Measurements from ENCODE around the gene USP17L17.
"Not testable (repeated sequence)": the region's sequence is repeated elsewhere in the genome, so short reads cannot be mapped to it uniquely, and the experiment has no call there.

The USP17L17 gene, protein sequence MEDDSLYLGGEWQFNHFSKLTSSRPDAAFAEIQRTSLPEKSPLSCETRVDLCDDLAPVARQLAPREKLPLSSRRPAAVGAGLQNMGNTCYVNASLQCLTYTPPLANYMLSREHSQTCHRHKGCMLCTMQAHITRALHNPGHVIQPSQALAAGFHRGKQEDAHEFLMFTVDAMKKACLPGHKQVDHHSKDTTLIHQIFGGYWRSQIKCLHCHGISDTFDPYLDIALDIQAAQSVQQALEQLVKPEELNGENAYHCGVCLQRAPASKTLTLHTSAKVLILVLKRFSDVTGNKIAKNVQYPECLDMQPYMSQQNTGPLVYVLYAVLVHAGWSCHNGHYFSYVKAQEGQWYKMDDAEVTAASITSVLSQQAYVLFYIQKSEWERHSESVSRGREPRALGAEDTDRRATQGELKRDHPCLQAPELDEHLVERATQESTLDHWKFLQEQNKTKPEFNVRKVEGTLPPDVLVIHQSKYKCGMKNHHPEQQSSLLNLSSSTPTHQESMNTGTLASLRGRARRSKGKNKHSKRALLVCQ

DNA sequence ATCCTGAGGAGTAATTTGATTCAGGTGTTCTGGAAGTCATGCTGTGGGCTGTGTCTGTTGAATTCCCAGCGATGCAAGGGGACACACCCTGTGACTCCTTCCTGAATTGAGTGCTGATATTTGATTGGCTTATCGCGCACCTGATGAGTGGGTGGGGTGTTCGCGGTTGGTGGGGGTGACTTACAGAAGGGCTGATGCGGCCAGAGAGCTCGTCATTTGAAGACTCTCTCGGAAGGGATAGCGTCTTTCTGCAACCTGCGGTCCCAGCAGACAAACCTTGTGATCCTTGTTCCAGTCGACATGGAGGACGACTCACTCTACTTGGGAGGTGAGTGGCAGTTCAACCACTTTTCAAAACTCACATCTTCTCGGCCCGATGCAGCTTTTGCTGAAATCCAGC is at the start of gene USP17L17:
USP17L17 (plus strand) TSS at position 301 of the 400 bp plus-strand sequence; CDS start at position 301, 0 bp downstream.
- DNase-seq (ENCODE audit: low read depth in 2 of 2) = not testable (repeated sequence)

DNA sequence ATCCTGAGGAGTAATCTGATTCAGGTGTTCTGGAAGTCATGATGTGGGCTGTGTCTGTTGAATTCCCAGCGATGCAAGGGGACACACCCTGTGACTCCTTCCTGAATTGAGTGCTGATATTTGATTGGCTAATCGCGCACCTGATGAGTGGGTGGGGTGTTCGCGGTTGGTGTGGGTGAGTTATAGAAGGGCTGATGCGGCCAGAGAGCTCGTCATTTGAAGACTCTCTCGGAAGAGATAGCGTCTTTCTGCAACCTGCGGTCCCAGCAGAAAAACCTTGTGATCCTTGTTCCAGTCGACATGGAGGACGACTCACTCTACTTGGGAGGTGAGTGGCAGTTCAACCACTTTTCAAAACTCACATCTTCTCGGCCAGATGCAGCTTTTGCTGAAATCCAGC is 33.3 kb upstream of the USP17L17 start, which contains the start of gene USP17L10:
USP17L10 (plus strand) TSS at position 301 of the 400 bp plus-strand sequence; CDS start at position 301, 0 bp downstream.
- DNase-seq (ENCODE audit: low read depth in 2 of 2) = not testable (repeated sequence)

DNA sequence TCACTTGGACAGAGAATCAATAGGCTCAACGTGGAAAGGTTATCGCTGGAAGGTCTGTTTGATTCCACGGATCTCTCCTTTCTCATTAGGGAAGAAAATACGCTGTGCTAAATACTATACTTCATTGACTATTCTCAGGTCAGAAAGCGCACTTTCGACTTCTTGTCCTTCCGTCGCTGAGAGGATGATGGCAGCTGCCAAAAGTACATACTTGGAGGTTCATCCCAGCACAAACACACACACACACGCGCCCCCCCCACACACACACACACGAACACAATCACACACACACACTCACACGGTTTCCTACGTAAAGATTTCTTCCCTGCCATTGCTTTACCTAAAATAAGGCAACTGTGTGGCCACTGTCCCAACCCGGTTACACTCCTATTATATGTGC is 29.0 kb upstream of the USP17L17 start:
- not testable (repeated sequence) for DNase-seq (ENCODE audit: low read depth in 2 of 2)

DNA sequence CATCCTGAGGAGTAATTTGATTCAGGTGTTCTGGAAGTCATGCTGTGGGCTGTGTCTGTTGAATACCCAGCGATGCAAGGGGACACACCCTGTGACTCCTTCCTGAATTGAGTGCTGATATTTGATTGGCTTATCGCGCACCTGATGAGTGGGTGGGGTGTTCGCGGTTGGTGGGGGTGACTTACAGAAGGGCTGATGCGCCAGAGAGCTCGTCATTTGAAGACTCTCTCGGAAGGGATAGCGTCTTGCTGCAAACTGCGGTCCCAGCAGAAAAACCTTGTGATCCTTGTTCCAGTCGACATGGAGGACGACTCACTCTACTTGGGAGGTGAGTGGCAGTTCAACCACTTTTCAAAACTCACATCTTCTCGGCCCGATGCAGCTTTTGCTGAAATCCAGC is 28.6 kb upstream of the USP17L17 start, which contains the start of gene USP17L11:
USP17L11 (plus strand) TSS at position 301 of the 400 bp plus-strand sequence; CDS start at position 301, 0 bp downstream.
- not testable (repeated sequence) for DNase-seq (ENCODE audit: low read depth in 2 of 2)

DNA sequence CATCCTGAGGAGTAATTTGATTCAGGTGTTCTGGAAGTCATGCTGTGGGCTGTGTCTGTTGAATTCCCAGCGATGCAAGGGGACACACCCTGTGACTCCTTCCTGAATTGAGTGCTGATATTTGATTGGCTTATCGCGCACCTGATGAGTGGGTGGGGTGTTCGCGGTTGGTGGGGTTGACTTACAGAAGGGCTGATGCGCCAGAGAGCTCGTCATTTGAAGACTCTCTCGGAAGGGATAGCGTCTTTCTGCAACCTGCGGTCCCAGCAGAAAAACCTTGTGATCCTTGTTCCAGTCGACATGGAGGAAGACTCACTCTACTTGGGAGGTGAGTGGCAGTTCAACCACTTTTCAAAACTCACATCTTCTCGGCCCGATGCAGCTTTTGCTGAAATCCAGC is 23.8 kb upstream of the USP17L17 start, which contains the start of gene USP17L12:
USP17L12 (plus strand) TSS at position 301 of the 400 bp plus-strand sequence; CDS start at position 301, 0 bp downstream.
- not testable (repeated sequence) for DNase-seq (ENCODE audit: low read depth in 2 of 2)

DNA sequence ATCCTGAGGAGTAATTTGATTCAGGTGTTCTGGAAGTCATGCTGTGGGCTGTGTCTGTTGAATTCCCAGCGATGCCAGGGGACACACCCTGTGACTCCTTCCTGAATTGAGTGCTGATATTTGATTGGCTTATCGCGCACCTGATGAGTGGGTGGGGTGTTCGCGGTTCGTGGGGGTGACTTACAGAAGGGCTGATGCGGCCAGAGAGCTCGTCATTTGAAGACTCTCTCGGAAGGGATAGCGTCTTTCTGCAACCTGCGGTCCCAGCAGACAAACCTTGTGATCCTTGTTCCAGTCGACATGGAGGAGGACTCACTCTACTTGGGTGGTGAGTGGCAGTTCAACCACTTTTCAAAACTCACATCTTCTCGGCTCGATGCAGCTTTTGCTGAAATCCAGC is 19.1 kb upstream of the USP17L17 start, which contains the start of gene USP17L13:
USP17L13 (plus strand) TSS at position 301 of the 400 bp plus-strand sequence; CDS start at position 301, 0 bp downstream.
- not testable (repeated sequence) for DNase-seq (ENCODE audit: low read depth in 2 of 2)

DNA sequence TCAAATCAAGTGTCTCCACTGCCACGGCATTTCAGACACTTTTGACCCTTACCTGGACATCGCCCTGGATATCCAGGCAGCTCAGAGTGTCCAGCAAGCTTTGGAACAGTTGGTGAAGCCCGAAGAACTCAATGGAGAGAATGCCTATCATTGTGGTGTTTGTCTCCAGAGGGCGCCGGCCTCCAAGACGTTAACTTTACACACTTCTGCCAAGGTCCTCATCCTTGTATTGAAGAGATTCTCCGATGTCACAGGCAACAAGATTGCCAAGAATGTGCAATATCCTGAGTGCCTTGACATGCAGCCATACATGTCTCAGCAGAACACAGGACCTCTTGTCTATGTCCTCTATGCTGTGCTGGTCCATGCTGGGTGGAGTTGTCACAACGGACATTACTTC is 13.4 kb upstream of the USP17L17 start:
- DNase-seq (ENCODE audit: low read depth in 2 of 2) = not testable (repeated sequence)

DNA sequence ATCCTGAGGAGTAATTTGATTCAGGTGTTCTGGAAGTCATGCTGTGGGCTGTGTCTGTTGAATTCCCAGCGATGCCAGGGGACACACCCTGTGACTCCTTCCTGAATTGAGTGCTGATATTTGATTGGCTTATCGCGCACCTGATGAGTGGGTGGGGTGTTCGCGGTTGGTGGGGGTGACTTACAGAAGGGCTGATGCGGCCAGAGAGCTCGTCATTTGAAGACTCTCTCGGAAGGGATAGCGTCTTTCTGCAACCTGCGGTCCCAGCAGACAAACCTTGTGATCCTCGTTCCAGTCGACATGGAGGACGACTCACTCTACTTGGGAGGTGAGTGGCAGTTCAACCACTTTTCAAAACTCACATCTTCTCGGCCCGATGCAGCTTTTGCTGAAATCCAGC is 9.6 kb upstream of the USP17L17 start, which contains the start of gene USP17L15:
USP17L15 (plus strand) TSS at position 301 of the 400 bp plus-strand sequence; CDS start at position 301, 0 bp downstream.
- DNase-seq (ENCODE audit: low read depth in 2 of 2) = not testable (repeated sequence)

DNA sequence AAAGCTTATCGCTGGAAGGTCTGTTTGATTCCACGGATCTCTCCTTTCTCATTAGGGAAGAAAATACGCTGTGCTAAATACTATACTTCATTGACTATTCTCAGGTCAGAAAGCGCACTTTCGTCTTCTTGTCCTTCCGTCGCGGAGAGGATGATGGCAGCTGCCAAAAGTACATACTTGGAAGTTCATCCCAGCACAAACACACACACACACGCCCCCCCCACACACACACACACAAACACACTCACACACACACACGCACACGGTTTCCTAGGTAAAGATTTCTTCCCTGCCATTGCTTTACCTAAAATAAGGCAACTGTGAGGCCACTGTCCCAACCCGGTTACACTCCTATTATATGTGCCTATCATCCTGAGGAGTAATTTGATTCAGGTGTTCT is 5.2 kb upstream of the USP17L17 start:
- DNase-seq (ENCODE audit: low read depth in 2 of 2) = not testable (repeated sequence)

DNA sequence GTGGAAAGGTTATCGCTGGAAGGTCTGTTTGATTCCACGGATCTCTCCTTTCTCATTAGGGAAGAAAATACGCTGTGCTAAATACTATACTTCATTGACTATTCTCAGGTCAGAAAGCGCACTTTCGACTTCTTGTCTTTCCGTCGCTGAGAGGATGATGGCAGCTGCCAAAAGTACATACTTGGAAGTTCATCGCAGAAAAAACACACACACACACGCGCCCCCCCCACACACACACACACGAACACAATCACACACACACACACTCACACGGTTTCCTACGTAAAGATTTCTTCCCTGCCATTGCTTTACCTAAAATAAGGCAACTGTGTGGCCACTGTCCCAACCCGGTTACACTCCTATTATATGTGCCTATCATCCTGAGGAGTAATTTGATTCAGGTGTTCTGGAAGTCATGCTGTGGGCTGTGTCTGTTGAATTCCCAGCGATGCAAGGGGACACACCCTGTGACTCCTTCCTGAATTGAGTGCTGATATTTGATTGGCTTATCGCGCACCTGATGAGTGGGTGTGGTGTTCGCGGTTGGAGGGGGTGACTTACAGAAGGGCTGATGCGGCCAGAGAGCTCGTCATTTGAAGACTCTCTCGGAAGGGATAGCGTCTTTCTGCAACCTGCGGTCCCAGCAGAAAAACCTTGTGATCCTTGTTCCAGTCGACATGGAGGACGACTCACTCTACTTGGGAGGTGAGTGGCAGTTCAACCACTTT is 4.4 kb downstream of the USP17L17 start, which contains the start of gene USP17L18:
USP17L18 (plus strand) TSS at position 678 of the 728 bp plus-strand sequence; CDS start at position 678, 0 bp downstream.
- DNase-seq (ENCODE audit: low read depth in 2 of 2) = not testable (repeated sequence)

DNA sequence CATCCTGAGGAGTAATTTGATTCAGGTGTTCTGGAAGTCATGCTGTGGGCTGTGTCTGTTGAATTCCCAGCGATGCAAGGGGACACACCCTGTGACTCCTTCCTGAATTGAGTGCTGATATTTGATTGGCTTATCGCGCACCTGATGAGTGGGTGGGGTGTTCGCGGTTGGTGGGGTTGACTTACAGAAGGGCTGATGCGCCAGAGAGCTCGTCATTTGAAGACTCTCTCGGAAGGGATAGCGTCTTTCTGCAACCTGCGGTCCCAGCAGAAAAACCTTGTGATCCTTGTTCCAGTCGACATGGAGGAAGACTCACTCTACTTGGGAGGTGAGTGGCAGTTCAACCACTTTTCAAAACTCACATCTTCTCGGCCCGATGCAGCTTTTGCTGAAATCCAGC is 9.4 kb downstream of the USP17L17 start, which contains the start of gene USP17L19:
USP17L19 (plus strand) TSS at position 301 of the 400 bp plus-strand sequence; CDS start at position 301, 0 bp downstream.
- DNase-seq (ENCODE audit: low read depth in 2 of 2) = not testable (repeated sequence)

DNA sequence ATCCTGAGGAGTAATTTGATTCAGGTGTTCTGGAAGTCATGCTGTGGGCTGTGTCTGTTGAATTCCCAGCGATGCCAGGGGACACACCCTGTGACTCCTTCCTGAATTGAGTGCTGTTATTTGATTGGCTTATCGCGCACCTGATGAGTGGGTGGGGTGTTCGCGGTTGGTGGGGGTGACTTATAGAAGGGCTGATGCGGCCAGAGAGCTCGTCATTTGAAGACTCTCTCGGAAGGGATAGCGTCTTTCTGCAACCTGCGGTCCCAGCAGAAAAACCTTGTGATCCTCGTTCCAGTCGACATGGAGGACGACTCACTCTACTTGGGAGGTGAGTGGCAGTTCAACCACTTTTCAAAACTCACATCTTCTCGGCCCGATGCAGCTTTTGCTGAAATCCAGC is 14.1 kb downstream of the USP17L17 start, which contains the start of gene USP17L20:
USP17L20 (plus strand) TSS at position 301 of the 400 bp plus-strand sequence; CDS start at position 301, 0 bp downstream.
- not testable (repeated sequence) for DNase-seq (ENCODE audit: low read depth in 2 of 2)

DNA sequence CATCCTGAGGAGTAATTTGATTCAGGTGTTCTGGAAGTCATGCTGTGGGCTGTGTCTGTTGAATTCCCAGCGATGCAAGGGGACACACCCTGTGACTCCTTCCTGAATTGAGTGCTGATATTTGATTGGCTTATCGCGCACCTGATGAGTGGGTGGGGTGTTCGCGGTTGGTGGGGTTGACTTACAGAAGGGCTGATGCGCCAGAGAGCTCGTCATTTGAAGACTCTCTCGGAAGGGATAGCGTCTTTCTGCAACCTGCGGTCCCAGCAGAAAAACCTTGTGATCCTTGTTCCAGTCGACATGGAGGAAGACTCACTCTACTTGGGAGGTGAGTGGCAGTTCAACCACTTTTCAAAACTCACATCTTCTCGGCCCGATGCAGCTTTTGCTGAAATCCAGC is 18.9 kb downstream of the USP17L17 start, which contains the start of gene USP17L21:
USP17L21 (plus strand) TSS at position 301 of the 400 bp plus-strand sequence; CDS start at position 301, 0 bp downstream.
- not testable (repeated sequence) for DNase-seq (ENCODE audit: low read depth in 2 of 2)

DNA sequence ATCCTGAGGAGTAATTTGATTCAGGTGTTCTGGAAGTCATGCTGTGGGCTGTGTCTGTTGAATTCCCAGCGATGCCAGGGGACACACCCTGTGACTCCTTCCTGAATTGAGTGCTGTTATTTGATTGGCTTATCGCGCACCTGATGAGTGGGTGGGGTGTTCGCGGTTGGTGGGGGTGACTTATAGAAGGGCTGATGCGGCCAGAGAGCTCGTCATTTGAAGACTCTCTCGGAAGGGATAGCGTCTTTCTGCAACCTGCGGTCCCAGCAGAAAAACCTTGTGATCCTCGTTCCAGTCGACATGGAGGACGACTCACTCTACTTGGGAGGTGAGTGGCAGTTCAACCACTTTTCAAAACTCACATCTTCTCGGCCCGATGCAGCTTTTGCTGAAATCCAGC is 23.6 kb downstream of the USP17L17 start, which contains the start of gene USP17L22:
USP17L22 (plus strand) TSS at position 301 of the 400 bp plus-strand sequence; CDS start at position 301, 0 bp downstream.
- not testable (repeated sequence) for DNase-seq (ENCODE audit: low read depth in 2 of 2)

DNA sequence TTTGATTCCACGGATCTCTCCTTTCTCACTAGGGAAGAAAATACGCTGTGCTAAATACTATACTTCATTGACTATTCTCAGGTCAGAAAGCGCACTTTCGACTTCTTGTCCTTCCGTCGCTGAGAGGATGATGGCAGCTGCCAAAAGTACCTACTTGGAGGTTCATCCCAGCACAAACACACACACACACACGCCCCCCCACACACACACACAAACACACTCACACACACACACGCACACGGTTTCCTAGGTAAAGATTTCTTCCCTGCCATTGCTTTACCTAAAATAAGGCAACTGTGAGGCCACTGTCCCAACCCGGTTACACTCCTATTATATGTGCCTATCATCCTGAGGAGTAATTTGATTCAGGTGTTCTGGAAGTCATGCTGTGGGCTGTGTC is 28.0 kb downstream of the USP17L17 start:
- DNase-seq (ENCODE audit: low read depth in 2 of 2) = not testable (repeated sequence)
